KOPT-K1 (cell line): ENCODE data around the gene SEZ6L2.
"Not testable (repeated sequence)": the region's sequence is repeated elsewhere in the genome, so short reads cannot be mapped to it uniquely, and the experiment has no call there.

Experiments
- H3K27ac ChIP-seq: fragments of 200-600 bp; sonication (generic); 2 replicates; pipeline ENCODE4 v1.5.1; 2016; ENCODE audit warnings: antibody characterized with exemption, mild to moderate bottlenecking, low read depth, low read length; ENCODE audit not compliant: poor library complexity, severe bottlenecking
- H3K36me3 ChIP-seq: fragments of 200-600 bp; sonication (generic); 2 replicates; pipeline ENCODE4 v1.5.1; 2017; ENCODE audit warnings: antibody characterized with exemption, mild to moderate bottlenecking, low read length, moderate library complexity; ENCODE audit not compliant: insufficient read depth
- H3K9me3 ChIP-seq: fragments of 200-600 bp; sonication (generic); 2 replicates; pipeline ENCODE4 v1.5.1; 2017; ENCODE audit warnings: antibody characterized with exemption, low read length, mild to moderate bottlenecking; ENCODE audit not compliant: insufficient read depth, poor library complexity, severe bottlenecking

Gene SEZ6L2

DNA sequence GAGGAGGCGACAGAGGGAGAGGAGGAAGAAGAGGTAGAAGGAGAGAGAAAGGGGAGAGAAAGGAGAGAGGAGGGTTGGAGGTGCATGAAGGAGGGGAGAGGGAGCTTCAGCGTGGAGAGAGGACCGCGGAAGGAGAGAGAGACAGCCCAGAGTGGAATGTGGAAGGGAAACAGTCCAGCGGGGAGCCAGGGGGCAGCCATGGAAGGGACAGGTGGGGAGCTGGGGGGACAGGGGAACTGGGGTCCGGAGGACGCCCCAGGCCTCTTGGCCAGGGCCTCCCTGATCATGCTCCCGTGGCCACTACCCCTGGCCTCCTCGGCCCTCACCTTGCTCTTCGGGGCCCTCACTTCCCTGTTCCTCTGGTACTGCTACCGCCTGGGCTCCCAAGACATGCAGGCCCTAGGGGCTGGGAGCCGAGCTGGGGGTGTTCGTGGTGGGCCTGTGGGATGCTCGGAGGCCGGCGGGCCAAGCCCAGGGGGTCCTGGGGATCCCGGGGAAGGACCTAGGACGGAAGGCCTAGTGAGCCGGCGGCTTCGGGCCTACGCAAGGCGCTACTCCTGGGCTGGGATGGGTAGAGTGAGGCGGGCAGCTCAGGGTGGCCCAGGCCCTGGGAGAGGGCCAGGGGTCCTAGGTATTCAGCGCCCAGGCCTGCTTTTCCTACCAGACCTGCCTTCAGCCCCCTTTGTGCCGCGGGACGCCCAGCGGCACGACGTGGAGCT, 1.7 kb upstream of the SEZ6L2 start:
- Histone ChIP-seq H3K9me3 (no peaks in the 10 kb centered on the region), H3K27ac (no peak overlapping the region), H3K36me3 (no peaks in the 10 kb centered on the region)

DNA sequence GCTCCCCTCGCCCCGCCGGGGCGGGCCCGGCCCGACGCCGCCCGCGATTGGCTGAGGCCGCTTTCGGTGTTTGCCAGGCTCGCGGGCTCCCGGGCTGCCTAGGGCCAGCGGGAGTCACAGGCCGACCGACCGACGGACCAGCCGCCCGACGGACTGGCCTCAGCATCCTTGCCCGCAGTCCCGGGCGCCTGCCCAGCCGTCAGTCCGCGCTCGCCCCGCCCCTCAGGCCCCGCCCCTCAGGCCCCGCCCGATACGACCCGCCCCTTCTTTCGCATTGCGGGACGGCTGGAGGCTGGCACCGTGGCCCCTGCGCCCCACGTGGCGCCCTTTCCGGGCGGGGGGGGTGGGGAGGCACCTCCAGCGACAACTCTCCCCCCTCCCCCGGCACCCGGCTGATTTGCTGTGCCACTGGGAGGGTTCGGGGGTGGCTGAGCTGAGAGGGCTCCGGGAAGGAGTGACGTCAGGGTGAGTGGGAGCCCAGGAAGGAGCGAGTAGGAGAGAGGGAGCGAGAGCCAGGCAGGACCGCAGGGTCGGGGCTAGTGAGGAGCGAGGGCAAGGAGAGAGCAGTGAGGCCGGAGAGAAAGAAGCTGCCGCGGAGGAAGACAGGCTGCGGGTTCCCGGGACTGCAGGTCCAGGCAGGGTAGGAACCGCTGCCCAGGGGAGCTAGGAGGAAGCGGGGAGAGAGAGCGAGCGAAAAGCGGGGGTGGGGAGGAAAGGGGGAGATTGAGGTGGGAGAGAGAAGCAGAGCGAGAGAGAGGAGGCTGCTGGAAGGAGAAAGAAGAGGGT, 945 bp upstream of the SEZ6L2 start, which contains the start of gene ASPHD1:
TSS of gene ASPHD1 (plus strand) at position 387 of the 786 bp plus-strand sequence. CDS start 484 bp downstream, outside the sequence.
- Histone ChIP-seq H3K36me3 (no peaks in the 10 kb centered on the region), H3K27ac (no peak within 1 kb of the TSS), H3K9me3 (no peaks in the 10 kb centered on the region)

DNA sequence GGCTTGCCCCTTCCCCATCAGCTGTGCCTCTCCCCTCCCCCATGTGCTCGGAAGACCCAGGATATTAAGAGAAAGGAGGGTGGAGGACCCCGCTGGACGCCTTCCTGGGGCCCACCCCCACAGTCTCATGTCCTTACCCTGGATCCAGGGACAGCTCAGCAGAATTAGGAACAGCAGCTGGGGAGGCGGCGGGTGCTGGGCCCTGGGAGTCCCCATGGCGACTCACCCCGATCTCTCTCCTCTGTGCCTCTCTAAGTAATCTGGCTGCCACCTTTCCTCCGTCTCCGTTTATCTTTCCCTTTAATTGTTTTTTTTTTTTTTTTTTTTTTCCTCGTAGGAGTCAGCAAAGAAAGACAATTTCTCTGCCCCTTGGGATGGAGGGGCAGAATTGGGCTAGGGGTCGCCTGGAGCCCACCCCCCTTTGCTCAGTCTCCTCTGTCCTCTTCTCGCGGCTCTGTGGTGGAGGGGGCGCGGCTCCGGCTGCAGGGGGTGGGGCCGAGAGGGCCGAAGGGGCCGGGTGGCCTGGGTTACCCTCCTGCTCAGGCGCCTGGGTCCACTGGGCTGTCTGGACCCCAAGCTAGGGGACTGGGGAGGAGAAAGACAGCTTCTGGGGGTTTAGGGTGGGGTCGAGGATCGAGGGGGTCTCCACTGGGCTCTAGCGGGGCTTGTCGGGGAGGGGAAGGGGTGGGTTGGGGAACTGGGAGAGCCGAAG, 390 bp downstream of the SEZ6L2 start:
- Histone ChIP-seq H3K27ac (no peak overlapping the region), H3K36me3 (no peaks in the 10 kb centered on the region), H3K9me3 (no peaks in the 10 kb centered on the region)

DNA sequence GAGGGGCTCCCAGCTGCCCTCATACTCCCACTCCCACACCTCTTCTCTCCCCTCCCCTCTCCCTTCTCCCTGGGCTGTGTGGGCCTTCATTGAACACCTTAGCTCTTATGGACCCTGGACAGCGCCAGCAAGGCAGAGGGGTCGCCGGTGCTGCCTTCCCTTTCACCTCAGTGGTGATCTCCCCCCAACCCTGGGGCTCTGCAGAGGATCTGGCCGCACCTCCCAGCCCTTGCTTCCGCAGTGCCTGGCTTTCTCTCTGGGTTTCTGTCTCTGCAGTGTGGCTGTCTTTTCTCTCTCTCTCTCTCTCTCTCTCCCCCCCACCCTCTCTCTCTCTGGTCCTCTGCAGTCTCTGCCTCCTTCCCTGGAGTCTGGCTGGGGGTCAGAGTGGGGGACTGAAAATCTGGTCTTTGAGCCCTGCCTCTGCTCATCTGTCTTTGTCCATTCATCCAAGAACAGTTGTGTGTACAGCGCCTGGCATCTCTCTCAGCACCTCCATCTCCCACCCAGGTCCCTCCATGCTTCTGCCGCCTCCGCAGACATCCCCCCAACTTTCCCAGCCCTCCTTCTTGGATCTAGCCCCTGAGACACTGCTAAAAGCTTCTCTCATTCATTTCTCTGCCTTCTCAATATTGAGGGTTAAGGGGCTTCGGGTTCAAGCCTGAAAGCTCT, 1.1 kb downstream of the SEZ6L2 start:
- no peaks in the 10 kb centered on the region for H3K9me3 ChIP-seq
- H3K36me3 ChIP-seq, result no peaks in the 10 kb centered on the region
- no peak overlapping the region for H3K27ac ChIP-seq

DNA sequence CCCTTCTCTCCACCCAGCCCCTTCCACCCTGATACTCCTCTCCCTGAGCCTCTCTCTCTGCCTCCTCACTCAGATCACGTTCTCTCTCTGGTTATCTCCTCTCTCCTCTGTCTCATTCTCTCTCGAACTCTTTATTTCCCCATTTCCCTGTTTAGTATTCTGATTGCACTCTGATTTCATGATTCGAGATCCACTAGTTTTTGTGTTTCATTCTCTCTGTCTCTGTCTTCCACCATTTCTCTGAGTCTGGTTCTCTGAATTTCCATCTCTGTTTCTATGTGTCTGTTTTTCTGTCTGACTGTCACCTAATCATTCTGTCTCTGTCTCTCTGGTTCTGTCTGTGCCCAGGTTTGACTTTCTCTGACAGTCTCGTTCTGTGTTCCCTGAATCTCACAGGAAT, 2.0 kb downstream of the SEZ6L2 start:
- Histone ChIP-seq H3K9me3 (no peaks in the 10 kb centered on the region), H3K36me3 (no peaks in the 10 kb centered on the region), H3K27ac (no peak overlapping the region)

DNA sequence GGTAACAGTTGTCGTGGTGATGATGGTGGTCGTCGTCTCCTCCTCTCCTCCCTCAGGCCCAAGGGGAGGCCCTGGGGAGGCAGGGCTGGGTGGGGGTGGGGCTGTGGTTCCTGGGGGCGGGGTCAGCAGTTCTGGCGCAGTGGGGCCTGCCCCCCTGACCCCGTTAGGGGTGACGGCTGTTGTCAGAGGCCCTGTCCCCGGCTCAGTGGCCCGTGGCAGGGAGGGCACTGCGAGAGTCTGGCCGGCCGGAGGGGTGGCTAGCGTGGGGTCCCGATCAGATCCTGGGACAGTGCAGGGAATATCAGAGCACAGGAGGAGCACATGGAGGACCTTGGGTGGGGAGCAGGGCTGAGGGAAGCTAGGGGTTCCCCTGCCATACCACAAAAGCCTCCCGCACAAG, 2.5 kb downstream of the SEZ6L2 start:
- Histone ChIP-seq H3K9me3 (no peaks in the 10 kb centered on the region), H3K36me3 (no peaks in the 10 kb centered on the region), H3K27ac (no peak overlapping the region)

DNA sequence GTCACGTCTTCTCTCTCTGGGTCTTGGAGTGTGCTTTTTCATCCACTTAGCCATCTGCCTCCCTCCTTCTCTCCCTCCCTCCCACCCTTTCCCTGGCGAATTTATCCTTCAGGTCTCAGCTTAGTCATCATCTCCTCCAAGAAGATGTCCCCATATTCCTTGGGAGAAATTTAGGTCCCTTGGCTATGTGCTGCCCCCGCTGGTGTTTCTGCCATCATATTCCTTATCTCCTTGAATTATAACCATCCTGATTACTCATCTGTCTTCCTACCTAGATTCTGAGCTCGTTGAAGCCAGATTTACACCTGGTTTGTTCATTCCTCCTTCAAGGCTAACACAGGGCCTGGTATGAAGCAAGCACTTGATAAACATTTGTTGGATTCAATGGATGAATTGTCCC, 5.0 kb downstream of the SEZ6L2 start:
- Histone ChIP-seq H3K36me3 (no peaks in the 10 kb centered on the region), H3K9me3 (no peaks in the 10 kb centered on the region), H3K27ac (no peak overlapping the region)

DNA sequence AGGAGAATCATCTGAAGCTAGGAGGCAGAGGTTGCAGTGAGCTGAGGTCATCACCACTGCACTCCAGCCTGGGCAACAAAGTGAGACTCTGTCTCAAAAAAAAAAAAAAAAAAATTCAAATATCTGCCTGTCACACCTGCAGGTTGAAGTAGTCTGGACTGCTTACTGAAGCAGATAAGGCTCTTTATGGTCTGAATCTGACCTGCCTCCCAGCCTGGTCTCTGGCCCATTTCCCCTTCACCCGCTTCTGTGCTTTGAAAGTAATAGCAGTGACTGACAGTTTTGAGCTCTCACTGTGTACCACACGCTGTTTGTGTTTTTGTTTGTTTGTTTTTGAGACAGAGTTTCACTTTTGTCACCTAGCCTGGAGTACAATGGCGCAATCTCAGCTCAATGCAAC, 5.8 kb downstream of the SEZ6L2 start:
- H3K36me3 ChIP-seq, result no peaks in the 10 kb centered on the region

DNA sequence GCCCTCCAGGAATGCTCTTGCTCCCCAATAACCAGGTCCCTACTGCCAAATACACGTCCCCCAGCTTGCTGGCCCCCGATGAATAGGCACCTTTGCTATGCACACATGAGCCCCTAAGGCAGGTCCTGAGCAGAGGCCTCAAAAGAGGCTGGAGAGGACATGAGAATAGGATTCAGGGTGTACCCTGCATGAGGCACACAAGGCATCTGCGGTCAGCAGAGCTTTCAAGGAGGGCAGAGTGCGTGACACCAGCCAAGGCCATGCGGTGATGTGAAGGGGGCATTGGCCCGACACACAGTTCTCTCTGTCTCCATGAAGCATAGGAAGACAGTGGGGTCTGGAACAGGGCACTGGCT, 6.9 kb downstream of the SEZ6L2 start:
- H3K27ac ChIP-seq, result no peak overlapping the region
- no peaks in the 10 kb centered on the region for H3K36me3 ChIP-seq
- no peaks in the 10 kb centered on the region for H3K9me3 ChIP-seq

More for the DNA sequence above, 5.8 kb downstream of the SEZ6L2 start:
- Histone ChIP-seq H3K9me3 (no peaks in the 10 kb centered on the region), H3K27ac (no peak overlapping the region)

DNA sequence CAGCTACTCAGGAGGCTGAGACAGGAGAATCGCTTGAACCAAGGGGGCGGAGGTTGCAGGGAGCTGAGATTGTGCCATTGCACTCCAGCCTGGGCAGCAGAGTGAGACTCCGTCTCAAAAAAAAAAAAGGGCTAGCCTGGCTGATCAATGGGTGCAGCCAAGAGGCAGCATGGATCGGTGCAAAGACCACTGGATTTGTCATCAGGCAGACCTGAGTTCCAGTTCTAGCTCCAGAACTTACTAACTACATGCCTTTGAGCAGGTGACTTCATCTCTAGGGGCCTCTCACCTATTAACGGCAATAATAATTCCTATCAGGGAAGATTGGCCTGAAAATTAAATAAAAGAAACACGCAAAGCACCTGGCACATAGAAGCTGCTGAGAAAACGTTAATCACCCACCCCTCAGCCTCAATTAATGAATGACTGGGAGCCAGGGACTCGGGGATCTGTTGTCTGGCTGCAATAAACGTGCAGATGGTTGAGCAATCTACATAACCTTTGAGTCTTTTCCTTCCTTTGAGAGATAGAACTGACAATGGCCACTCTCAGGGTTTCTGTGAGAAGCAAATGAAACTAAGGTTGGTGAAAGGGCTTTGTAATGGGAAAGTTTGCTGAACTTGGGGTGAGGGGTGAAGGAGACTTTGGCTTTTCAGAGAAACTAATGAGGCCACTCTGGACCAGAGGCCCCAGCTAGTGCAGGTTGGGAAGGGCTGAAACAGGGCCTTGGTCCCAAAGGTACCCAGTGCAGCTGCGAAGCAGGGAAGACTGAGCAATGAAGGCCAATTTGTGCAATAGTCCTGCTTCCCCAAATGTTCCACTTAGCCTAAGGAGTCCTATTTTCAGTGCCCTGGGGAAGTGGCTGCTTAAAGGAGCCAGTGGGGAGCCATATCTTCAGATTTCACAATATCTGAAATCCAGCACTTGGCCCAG, 7.6 kb downstream of the SEZ6L2 start:
- no peak overlapping the region for H3K27ac ChIP-seq
- no peaks in the 10 kb centered on the region for H3K9me3 ChIP-seq
- H3K36me3 ChIP-seq, result no peaks in the 10 kb centered on the region

DNA sequence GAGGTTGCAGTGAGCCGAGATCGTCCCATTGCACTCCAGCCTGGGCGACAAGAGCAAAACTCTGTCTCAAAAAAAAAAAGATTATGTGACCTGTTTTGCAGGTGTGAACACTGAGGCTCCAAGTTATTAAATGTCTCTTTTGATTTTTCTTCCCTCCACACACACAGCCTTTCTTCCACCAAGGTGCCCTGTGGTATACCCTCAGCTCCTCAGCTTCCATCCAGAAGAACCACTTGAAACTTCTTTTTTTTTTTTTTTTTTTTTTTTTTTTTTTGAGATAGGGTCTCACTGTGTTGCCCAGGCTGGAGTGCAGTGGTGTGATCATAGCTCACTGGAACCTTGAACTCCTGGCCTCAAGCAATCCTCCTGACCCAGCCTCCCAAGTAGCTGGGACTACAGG, 10.0 kb downstream of the SEZ6L2 start:
- H3K27ac ChIP-seq, H3K36me3 ChIP-seq, H3K9me3 ChIP-seq: not testable (repeated sequence)

DNA sequence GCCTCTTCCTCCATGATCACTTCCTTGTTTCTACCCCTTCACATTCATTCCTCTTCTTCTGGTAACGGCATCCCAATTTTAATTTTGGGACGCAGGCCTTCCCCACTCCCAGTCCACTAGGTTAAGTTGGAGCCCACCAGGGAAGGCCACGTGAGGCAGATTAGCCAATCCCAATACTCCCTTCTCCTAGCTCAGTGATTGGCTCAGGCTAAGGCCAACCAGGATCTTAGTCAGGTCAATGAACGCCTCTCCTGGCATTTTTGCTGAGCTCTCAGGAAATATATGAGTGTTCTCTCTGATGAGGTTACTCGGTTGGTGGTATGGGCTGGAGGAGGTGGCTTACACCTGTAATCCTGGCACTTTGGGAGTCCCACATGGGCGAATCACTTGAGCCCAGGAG, 15.4 kb downstream of the SEZ6L2 start:
- Histone ChIP-seq H3K36me3 (no peaks in the 10 kb centered on the region), H3K9me3 (no peaks in the 10 kb centered on the region), H3K27ac (no peak overlapping the region)

DNA sequence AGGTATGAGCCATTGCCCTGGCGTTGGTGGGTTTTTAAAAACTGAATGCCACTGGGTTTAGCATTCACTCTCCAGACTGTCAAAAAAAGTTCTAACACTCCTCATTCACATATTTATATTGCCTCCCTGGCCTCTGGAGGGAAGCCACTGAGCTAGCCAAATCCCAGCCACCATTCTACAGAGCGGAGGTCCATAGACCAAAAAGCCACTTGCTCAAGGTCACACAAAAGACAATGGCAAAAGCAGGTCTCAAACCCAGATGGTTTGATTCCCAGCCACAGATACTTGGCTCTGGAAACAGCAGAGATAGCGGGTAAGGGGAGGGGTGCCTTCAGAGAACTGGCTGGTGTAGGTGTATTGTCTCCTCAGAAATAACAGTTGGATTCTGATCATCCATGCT, 18.3 kb downstream of the SEZ6L2 start:
- H3K36me3 ChIP-seq, result no peaks in the 10 kb centered on the region
- no peaks in the 10 kb centered on the region for H3K9me3 ChIP-seq
- no peak overlapping the region for H3K27ac ChIP-seq

DNA sequence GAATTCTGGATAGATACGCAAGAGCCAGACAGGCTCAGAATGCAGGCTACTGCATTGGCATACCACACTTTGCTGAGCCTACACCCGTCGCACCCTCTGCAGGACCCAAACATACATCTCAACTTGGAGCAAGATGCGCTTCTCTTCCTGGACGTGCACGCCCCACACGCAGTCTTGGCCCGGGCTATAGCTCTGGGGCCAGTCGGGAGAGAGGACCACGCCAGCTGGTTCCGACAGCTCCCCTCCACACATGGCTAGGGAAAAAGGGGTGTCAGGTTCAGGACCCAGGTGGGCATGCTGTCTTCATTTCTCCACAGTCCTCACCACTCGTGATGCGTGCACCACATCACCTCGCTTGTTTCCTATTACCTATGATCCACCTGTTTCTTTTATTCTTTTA, 21.2 kb downstream of the SEZ6L2 start:
- H3K27ac ChIP-seq, result no peak overlapping the region
- H3K9me3 ChIP-seq, result no peaks in the 10 kb centered on the region
- no peaks in the 10 kb centered on the region for H3K36me3 ChIP-seq
